SK-N-SH treated with all-trans-retinoic acid at 6 μM for 48 hours (cell line): ENCODE measurements around the gene HPN.

ENCODE experiments used
- ATAC-seq: fragments of 200-7000 bp; cut with Tn5 transposase; 3 replicates; pipeline ENCODE4 v1.9.1; 2020; ENCODE audit warnings: mild to moderate bottlenecking, moderate library complexity
- BACH2 ChIP-seq: fragments of 250-450 bp; sonication (Bioruptor Pico); IDR thresholded peaks from 2 replicates; pipeline ENCODE4 v1.9.0; 2021; ENCODE audit warnings: mild to moderate bottlenecking, borderline replicate concordance
- CSDC2 ChIP-seq: fragments of 250-450 bp; sonication (Bioruptor Pico); IDR thresholded peaks from 2 replicates; pipeline ENCODE4 v1.5.0; 2020; ENCODE audit warnings: mild to moderate bottlenecking, moderate library complexity
- ESRRG ChIP-seq: fragments of 250-450 bp; sonication (Bioruptor Pico); IDR thresholded peaks from 2 replicates; pipeline ENCODE4 v1.6.1; 2021; ENCODE audit warnings: mild to moderate bottlenecking
- GLIS3 ChIP-seq: fragments of 250-450 bp; sonication (Bioruptor Pico); IDR thresholded peaks from 2 replicates; pipeline ENCODE4 v1.5.0; 2020; ENCODE audit warnings: mild to moderate bottlenecking, moderate library complexity
- ISL1 ChIP-seq: fragments of 250-450 bp; sonication (Bioruptor Pico); IDR thresholded peaks from 2 replicates; pipeline ENCODE4 v2.1.2; 2022; ENCODE audit warnings: mild to moderate bottlenecking, moderate library complexity
- OSR1 ChIP-seq: fragments of 250-450 bp; sonication (Bioruptor Pico); IDR thresholded peaks from 2 replicates; pipeline ENCODE4 v1.8.0; 2022; ENCODE audit warnings: moderate library complexity, mild to moderate bottlenecking, inconsistent platforms
- PPARA ChIP-seq: fragments of 250-450 bp; sonication (Bioruptor Pico); IDR thresholded peaks from 2 replicates; pipeline ENCODE4 v1.5.0; 2020; ENCODE audit warnings: mild to moderate bottlenecking, borderline replicate concordance
- RARB ChIP-seq: fragments of 250-450 bp; sonication (Bioruptor Pico); IDR thresholded peaks from 2 replicates; pipeline ENCODE4 v1.8.0; 2021; ENCODE audit warnings: mild to moderate bottlenecking, moderate library complexity
- SNAI2 ChIP-seq: fragments of 250-450 bp; sonication (Bioruptor Pico); IDR thresholded peaks from 2 replicates; pipeline ENCODE4 v1.5.0; 2020; ENCODE audit warnings: mild to moderate bottlenecking, moderate library complexity
- TCF4 ChIP-seq: fragments of 250-450 bp; sonication (Bioruptor Pico); IDR thresholded peaks from 2 replicates; pipeline ENCODE4 v1.8.0; 2021; ENCODE audit warnings: mild to moderate bottlenecking, moderate library complexity, borderline replicate concordance
- TOX ChIP-seq: fragments of 250-450 bp; sonication (Bioruptor Pico); IDR thresholded peaks from 2 replicates; pipeline ENCODE4 v1.8.0; 2021; ENCODE audit warnings: mild to moderate bottlenecking, moderate library complexity, borderline replicate concordance
- ZC3H10 ChIP-seq: fragments of 250-450 bp; sonication (Bioruptor Pico); IDR thresholded peaks from 2 replicates; pipeline ENCODE4 v1.5.1; 2021; ENCODE audit warnings: mild to moderate bottlenecking, moderate library complexity
- ZFP3 ChIP-seq: fragments of 250-450 bp; sonication (Bioruptor Pico); IDR thresholded peaks from 2 replicates; pipeline ENCODE4 v1.5.0; 2020; ENCODE audit warnings: mild to moderate bottlenecking, moderate library complexity
- ZFP30 ChIP-seq: fragments of 450-650 bp; formaldehyde crosslinking; IDR thresholded peaks from 2 replicates; pipeline ENCODE4 v1.5.0; 2022; ENCODE audit warnings: mild to moderate bottlenecking, moderate library complexity
- ZNF565 ChIP-seq: fragments of 450-650 bp; formaldehyde crosslinking; conservative IDR thresholded peaks from 2 replicates; pipeline ENCODE4 v1.5.0; 2020; ENCODE audit warnings: low read depth, mild to moderate bottlenecking, moderate library complexity
- ZNF8 ChIP-seq: fragments of 450-650 bp; formaldehyde crosslinking; IDR thresholded peaks from 2 replicates; pipeline ENCODE4 v1.5.0; 2020; ENCODE audit warnings: mild to moderate bottlenecking, moderate library complexity
- TF ChIP-seq, protein P1 (sequence below): fragments of 250-450 bp; sonication (Bioruptor Pico); IDR thresholded peaks from 2 replicates; pipeline ENCODE4 v1.8.0; 2020; ENCODE audit warnings: mild to moderate bottlenecking, moderate library complexity, borderline replicate concordance
- TF ChIP-seq, protein P2 (sequence below): fragments of 250-450 bp; sonication (Bioruptor Pico); IDR thresholded peaks from 2 replicates; pipeline ENCODE4 v1.8.0; 2021; ENCODE audit warnings: low read depth, mild to moderate bottlenecking, moderate library complexity, borderline replicate concordance
- TF ChIP-seq, protein P3 (sequence below): fragments of 250-450 bp; sonication (Bioruptor Pico); IDR thresholded peaks from 2 replicates; pipeline ENCODE4 v1.5.0; 2020; ENCODE audit warnings: mild to moderate bottlenecking, moderate library complexity
- TF ChIP-seq, protein P4 (sequence below): fragments of 250-450 bp; sonication (Bioruptor Pico); IDR thresholded peaks from 2 replicates; pipeline ENCODE4 v1.5.1; 2020; ENCODE audit warnings: low read depth, mild to moderate bottlenecking, moderate library complexity
- TF ChIP-seq, protein P5 (sequence below): fragments of 250-450 bp; sonication (Bioruptor Pico); IDR thresholded peaks from 2 replicates; pipeline ENCODE4 v1.5.1; 2021; ENCODE audit warnings: mild to moderate bottlenecking, moderate library complexity

HPN gene

DNA sequence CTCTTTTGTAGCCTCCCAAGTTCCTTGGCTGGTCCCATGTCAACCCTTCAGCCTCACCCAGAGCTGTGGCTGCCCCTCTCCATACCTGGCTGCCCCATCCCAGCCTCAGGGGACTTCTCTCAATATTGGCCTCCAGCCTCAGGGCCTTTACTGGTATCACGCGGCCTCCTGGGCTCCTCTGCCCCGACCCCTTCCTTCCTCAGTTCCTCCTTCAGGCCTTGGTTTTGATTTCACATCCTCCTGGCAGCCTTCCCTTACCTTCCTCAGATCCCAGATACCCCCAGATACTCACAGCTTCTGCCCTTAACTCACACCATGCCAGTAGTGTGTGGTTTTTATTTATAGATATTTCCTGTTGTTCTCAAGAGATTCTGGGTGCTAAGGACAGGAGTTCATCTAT is 24.0 kb upstream of the HPN start:
- no peak for ATAC-seq
- TF ChIP-seq, protein P1, sequence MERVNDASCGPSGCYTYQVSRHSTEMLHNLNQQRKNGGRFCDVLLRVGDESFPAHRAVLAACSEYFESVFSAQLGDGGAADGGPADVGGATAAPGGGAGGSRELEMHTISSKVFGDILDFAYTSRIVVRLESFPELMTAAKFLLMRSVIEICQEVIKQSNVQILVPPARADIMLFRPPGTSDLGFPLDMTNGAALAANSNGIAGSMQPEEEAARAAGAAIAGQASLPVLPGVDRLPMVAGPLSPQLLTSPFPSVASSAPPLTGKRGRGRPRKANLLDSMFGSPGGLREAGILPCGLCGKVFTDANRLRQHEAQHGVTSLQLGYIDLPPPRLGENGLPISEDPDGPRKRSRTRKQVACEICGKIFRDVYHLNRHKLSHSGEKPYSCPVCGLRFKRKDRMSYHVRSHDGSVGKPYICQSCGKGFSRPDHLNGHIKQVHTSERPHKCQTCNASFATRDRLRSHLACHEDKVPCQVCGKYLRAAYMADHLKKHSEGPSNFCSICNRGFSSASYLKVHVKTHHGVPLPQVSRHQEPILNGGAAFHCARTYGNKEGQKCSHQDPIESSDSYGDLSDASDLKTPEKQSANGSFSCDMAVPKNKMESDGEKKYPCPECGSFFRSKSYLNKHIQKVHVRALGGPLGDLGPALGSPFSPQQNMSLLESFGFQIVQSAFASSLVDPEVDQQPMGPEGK (CRISPR knock-in tag): no peak
- no peak for TF ChIP-seq ZFP3 (CRISPR knock-in tag)
- TF ChIP-seq, protein P2, sequence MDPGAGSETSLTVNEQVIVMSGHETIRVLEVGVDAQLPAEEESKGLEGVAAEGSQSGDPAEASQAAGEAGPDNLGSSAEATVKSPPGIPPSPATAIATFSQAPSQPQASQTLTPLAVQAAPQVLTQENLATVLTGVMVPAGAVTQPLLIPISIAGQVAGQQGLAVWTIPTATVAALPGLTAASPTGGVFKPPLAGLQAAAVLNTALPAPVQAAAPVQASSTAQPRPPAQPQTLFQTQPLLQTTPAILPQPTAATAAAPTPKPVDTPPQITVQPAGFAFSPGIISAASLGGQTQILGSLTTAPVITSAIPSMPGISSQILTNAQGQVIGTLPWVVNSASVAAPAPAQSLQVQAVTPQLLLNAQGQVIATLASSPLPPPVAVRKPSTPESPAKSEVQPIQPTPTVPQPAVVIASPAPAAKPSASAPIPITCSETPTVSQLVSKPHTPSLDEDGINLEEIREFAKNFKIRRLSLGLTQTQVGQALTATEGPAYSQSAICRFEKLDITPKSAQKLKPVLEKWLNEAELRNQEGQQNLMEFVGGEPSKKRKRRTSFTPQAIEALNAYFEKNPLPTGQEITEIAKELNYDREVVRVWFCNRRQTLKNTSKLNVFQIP (CRISPR knock-in tag): no peak
- no peak for TF ChIP-seq SNAI2
- no peak for TF ChIP-seq GLIS3 (CRISPR knock-in tag)
- TF ChIP-seq ZC3H10 (CRISPR knock-in tag): no peak
- no peak for TF ChIP-seq OSR1
- no peak for TF ChIP-seq CSDC2
- TF ChIP-seq BACH2 (CRISPR knock-in tag): no peak
- TF ChIP-seq PPARA (CRISPR knock-in tag): no peak
- no peak for TF ChIP-seq ESRRG (CRISPR knock-in tag)
- TF ChIP-seq ISL1 (CRISPR knock-in tag): no peak
- TF ChIP-seq, protein P3, sequence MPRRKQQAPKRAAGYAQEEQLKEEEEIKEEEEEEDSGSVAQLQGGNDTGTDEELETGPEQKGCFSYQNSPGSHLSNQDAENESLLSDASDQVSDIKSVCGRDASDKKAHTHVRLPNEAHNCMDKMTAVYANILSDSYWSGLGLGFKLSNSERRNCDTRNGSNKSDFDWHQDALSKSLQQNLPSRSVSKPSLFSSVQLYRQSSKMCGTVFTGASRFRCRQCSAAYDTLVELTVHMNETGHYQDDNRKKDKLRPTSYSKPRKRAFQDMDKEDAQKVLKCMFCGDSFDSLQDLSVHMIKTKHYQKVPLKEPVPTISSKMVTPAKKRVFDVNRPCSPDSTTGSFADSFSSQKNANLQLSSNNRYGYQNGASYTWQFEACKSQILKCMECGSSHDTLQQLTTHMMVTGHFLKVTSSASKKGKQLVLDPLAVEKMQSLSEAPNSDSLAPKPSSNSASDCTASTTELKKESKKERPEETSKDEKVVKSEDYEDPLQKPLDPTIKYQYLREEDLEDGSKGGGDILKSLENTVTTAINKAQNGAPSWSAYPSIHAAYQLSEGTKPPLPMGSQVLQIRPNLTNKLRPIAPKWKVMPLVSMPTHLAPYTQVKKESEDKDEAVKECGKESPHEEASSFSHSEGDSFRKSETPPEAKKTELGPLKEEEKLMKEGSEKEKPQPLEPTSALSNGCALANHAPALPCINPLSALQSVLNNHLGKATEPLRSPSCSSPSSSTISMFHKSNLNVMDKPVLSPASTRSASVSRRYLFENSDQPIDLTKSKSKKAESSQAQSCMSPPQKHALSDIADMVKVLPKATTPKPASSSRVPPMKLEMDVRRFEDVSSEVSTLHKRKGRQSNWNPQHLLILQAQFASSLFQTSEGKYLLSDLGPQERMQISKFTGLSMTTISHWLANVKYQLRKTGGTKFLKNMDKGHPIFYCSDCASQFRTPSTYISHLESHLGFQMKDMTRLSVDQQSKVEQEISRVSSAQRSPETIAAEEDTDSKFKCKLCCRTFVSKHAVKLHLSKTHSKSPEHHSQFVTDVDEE (CRISPR knock-in tag): no peak
- TF ChIP-seq TOX (CRISPR knock-in tag): no peak
- TF ChIP-seq ZNF8 (CRISPR knock-in tag): no peak

DNA sequence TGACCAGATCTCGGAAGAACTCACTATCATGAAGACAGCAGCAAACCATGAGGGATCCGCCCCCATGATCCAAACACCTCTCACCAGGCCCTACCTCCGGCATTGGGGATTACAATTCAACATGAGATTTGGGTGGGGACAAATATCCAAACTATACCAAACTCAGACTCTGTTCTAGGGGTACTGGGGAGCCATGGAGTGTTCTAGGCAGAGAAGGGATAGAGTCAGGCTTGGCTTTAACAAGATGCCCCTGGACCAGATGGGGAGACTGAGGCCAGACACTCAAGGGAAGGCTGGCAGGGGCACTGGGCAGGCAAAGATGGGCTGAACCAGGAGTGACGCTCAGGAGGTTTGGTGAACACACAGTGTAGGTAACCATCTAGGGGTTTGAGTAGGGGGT is 23.1 kb upstream of the HPN start:
- no peak for ATAC-seq
- TF ChIP-seq BACH2 (CRISPR knock-in tag) (no peak), SNAI2 (no peak), TOX (CRISPR knock-in tag) (no peak), TCF4 (CRISPR knock-in tag) (no peak), ZFP30 (CRISPR knock-in tag) (no peak), OSR1 (no peak), CSDC2 (no peak), PPARA (CRISPR knock-in tag) (no peak), ZNF565 (CRISPR knock-in tag) (no peak), ZNF8 (CRISPR knock-in tag) (no peak), ESRRG (CRISPR knock-in tag) (no peak)
- TF ChIP-seq, protein P4, sequence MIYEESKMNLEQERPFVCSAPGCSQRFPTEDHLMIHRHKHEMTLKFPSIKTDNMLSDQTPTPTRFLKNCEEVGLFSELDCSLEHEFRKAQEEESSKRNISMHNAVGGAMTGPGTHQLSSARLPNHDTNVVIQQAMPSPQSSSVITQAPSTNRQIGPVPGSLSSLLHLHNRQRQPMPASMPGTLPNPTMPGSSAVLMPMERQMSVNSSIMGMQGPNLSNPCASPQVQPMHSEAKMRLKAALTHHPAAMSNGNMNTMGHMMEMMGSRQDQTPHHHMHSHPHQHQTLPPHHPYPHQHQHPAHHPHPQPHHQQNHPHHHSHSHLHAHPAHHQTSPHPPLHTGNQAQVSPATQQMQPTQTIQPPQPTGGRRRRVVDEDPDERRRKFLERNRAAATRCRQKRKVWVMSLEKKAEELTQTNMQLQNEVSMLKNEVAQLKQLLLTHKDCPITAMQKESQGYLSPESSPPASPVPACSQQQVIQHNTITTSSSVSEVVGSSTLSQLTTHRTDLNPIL: no peak
- TF ChIP-seq, protein P1 (CRISPR knock-in tag): no peak

DNA sequence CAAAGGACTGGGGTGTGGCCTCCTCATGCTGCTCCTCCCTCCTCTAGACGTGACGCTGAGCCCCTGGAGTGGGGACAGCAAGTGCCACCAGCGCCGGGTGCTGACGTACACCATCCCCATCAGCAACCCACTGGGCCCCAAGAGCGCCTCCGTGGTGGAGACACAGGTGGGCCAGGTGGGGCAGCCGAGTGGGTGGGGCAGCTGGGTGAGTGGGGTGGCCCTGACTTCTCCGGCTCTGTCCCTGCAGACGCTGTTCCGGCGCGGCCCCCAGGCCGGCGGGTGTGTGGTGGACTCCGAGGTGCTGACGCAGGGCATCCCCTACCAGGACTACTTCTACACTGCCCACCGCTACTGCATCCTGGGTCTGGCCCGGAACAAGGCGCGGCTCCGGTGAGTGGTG is 22.4 kb upstream of the HPN start:
- TF ChIP-seq RARB (CRISPR knock-in tag) (no peak), CSDC2 (no peak)
- ATAC-seq: no peak

DNA sequence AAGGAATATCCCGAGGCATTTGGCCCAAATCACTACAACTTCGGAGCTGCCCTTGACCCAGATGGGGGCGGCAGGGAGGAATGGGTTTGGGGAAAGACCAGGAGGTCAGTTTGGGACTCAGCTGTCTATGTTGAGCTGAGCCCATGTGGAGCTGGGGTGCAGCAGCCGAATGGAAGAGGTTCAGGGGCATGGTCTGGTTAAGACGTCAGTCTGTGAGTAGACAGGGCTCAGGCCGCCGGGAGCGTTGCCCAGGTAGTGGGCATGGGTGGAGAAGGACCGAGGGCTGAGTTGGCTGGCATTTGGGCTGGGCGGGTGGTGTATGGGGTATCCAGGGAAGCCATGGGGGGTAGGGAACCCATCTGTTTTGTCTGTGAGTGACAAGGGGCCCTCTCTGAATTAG is 20.5 kb upstream of the HPN start:
- ATAC-seq: no peak
- TF ChIP-seq RARB (CRISPR knock-in tag) (no peak), SNAI2 (no peak), PPARA (CRISPR knock-in tag) (no peak), BACH2 (CRISPR knock-in tag) (no peak), ZFP3 (CRISPR knock-in tag) (no peak), GLIS3 (CRISPR knock-in tag) (no peak), ZNF565 (CRISPR knock-in tag) (no peak), OSR1 (no peak), ZC3H10 (CRISPR knock-in tag) (no peak), ZNF8 (CRISPR knock-in tag) (no peak), ISL1 (CRISPR knock-in tag) (no peak)
- TF ChIP-seq, protein P2 (CRISPR knock-in tag): no peak
- TF ChIP-seq, protein P5, sequence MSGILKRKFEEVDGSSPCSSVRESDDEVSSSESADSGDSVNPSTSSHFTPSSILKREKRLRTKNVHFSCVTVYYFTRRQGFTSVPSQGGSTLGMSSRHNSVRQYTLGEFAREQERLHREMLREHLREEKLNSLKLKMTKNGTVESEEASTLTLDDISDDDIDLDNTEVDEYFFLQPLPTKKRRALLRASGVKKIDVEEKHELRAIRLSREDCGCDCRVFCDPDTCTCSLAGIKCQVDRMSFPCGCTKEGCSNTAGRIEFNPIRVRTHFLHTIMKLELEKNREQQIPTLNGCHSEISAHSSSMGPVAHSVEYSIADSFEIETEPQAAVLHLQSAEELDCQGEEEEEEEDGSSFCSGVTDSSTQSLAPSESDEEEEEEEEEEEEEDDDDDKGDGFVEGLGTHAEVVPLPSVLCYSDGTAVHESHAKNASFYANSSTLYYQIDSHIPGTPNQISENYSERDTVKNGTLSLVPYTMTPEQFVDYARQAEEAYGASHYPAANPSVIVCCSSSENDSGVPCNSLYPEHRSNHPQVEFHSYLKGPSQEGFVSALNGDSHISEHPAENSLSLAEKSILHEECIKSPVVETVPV (CRISPR knock-in tag): no peak
